SH-SY5Y (cell line): ENCODE measurements around the gene CCDC194.

Experiments
- GATA2 ChIP-seq: IDR thresholded peaks from 2 replicates; pipeline ENCODE4 v1.6.1; 2011; ENCODE audit warnings: mild to moderate bottlenecking, low read depth, low read length
- GATA3 ChIP-seq: IDR thresholded peaks from 2 replicates; pipeline ENCODE4 v1.6.1; 2011; ENCODE audit warnings: low read depth, mild to moderate bottlenecking, low read length, moderate library complexity

GRCh38 chr19:17347877-17348276, 46.1 kb downstream of the CCDC194 start:
- TF ChIP-seq GATA2 (no peak), GATA3 (no peak)
